ENCODE measurements around the gene TARBP1.
"Not testable (repeated sequence)": the region's sequence is repeated elsewhere in the genome, so short reads cannot be mapped to it uniquely, and the experiment has no call there.

Gene TARBP1, protein sequence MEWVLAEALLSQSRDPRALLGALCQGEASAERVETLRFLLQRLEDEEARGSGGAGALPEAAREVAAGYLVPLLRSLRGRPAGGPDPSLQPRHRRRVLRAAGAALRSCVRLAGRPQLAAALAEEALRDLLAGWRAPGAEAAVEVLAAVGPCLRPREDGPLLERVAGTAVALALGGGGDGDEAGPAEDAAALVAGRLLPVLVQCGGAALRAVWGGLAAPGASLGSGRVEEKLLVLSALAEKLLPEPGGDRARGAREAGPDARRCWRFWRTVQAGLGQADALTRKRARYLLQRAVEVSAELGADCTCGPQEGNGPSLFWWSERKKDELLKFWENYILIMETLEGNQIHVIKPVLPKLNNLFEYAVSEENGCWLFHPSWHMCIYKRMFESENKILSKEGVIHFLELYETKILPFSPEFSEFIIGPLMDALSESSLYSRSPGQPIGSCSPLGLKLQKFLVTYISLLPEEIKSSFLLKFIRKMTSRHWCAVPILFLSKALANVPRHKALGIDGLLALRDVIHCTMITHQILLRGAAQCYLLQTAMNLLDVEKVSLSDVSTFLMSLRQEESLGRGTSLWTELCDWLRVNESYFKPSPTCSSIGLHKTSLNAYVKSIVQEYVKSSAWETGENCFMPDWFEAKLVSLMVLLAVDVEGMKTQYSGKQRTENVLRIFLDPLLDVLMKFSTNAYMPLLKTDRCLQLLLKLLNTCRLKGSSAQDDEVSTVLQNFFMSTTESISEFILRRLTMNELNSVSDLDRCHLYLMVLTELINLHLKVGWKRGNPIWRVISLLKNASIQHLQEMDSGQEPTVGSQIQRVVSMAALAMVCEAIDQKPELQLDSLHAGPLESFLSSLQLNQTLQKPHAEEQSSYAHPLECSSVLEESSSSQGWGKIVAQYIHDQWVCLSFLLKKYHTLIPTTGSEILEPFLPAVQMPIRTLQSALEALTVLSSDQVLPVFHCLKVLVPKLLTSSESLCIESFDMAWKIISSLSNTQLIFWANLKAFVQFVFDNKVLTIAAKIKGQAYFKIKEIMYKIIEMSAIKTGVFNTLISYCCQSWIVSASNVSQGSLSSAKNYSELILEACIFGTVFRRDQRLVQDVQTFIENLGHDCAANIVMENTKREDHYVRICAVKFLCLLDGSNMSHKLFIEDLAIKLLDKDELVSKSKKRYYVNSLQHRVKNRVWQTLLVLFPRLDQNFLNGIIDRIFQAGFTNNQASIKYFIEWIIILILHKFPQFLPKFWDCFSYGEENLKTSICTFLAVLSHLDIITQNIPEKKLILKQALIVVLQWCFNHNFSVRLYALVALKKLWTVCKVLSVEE (N-terminal part only)

DNA sequence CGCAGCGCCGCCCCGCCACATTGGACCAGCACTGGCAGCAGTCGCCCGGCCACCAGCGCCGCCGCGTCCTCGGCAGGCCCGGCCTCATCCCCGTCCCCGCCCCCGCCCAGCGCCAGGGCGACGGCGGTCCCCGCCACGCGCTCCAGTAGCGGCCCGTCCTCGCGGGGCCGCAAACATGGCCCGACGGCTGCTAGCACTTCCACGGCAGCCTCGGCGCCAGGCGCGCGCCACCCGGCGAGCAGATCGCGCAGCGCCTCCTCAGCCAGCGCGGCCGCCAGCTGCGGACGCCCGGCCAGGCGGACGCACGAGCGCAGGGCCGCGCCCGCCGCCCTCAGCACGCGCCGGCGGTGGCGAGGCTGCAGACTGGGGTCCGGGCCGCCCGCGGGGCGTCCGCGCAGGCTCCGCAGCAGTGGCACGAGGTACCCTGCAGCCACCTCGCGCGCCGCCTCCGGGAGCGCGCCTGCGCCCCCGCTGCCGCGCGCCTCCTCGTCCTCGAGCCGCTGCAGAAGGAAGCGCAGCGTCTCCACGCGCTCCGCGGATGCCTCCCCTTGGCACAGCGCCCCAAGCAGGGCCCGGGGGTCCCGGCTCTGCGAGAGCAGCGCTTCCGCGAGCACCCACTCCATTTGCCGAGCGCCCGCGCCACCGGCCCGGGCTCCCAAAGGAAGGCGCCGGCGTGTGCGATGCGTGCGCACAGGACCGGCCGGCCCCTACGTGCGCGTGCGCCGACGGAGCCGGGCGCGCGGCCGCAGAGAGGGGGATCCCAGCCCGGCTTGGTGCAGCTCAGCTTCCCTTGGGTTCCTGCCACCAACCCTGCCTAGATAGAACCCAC lies at the start of gene TARBP1:
Gene TARBP1, minus strand, starts transcription at position 699 of the 829 bp plus-strand sequence. Its CDS starts 76 bp downstream, at position 623.
- peak; percentile 33 for DNase-seq (ENCODE audit: low read depth, low spot score)

DNA sequence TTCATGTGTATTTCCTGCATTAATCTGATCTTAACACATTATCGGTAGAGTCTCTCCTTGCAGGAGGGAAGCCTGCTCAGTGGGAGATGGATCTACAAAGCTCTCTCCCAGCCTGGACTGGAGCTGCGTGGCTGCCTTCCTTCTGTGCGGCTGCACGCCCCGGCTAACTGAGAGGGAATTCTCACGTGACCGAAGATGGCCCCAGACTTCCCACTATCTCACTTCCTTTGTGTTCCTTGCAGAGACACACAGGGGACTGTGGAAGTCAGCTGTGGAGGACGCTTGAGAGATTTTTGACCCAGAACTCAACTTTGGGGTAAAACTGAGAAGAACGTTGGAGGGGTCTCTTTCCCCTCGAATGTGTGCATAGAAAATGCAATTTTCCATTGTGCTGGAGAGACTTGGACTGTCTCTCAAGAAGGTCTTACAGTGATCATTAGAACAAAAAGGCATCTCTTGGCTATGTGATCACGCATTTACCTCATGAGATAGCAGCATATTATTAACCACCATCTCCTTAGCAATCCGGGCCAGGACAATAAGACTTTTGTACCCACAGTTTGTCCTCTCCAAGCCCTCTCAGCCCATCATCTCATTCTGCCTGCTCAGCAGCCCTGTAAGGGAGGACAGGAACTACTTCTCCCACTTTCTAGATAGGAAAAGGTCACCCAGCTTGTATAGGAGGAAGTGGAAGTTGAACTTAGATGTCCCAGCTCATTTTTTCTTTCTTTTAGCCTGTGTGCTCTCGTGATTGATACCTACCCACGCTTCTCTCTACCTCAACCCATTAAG lies 49.3 kb upstream of the TARBP1 start:
- no peak for DNase-seq (ENCODE audit: low read depth, low spot score)

DNA sequence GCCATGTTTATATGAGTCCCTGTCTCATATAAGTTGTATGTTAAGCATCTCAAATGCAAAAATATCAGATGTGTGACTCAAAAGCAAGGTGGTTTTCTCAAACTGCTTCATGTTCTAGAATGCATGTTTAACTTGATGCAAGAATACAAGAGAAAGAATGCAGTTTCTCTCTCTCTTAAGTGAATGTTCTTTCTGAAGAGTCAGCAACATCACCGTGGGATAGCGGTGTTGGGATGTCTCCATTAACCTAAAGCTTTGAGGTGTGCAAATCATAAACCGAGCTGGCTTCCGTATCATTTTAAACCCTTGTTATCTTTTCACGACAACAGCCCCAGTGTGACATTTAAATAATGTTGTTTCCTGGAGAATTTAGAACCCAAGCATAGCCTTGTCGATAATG lies 48.4 kb upstream of the TARBP1 start:
- DNase-seq (ENCODE audit: low read depth, low spot score) = no peak

DNA sequence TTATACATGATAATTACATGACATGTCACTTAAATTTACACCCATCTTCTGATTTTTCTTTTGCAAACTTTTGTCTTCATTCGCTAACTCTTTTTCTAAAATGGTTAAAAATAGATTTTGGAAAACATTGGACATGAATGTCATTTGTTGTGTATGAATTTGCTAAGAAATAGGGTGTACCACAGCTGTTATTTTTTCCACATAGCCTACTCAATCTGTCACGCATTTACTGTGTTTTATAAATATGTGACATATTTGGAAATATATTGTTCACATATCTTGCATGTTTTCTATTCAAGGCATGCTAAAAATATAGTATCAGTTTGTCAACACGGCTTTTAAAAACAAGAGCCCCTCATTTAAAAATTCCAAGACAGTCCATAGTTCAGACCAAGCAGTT lies 47.9 kb upstream of the TARBP1 start:
- DNase-seq (ENCODE audit: low read depth, low spot score) = no peak

DNA sequence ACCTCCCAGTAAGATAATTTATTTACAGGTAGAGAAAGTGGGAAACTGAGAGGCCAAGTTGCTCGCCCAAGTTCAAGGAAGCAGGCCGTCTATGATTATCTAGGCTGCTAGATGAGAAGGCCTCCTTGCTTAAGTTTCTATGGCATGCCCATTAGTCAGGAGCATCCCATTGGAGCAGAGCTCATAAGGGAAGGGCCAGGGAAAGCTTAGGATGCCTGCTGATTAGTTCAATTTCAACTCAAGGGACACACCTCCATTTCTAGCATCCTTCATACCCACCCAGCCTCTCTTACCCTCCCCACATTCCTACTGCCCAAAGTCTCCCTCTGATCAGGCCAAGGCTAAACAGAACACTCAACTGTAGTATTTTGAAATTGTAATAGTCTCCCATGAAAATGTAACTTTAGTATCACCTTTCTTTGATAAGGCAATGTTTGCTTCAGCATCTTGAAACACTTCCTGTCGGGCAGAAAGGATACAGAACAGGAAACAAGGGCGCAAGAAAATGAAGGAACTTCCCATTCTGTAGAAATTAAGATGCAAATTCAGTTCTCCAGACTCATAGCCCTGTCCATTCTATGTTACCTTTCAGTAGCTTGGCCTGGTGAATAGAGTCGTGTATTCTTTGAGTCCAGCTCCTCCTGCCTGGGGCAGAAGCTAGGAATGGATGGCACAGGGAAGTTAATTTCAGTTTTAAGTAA lies 46.3 kb upstream of the TARBP1 start:
- no peak for DNase-seq (ENCODE audit: low read depth, low spot score)

- no peak for DNase-seq (ENCODE audit: low read depth, low spot score)
These were observed 42.9 kb upstream of the TARBP1 start for GRCh38 chr1:234521836-234522235.

DNA sequence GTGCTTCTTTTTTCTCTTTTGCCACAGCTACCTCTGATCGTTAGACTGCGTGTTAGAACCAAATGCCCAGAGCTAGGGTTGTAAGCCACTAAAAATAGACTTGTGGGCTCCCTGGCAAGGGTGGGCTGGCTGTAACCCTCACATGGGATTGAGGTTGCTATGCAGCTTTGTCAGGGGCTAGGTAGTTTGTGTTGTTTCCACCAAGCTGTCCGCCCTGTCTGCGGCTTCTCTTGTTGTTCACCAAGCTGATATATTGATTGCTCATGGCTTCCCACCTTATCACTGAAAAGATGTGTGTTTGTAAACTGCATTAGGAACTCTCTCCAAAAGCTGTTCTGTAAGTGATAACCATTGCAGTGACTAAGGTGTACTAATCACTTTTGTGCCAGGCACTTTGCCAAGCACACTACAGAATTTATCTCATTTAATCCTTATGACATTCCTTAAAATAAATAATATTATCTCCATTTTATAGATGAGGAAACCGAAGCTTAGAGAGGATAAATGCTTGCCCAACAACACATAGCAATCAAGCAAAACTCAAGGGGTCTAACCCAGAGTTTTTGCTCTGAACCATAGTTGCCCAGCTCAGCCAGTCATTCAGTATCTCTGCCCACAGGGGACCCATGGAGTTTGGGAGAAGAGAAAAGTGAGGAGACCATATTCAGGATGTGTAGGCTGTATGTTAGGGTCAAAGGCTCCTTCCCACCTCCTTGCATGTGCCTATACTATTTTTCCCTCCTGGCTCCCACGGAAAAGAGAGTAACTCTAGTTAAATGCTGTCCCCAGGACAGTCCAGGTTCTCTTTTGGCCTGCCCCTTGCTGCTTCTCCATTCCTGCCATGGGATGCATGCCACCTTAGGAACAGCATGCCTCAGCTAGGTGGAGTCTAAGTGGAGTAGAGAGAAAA lies 42.2 kb upstream of the TARBP1 start:
- no peak for DNase-seq (ENCODE audit: low read depth, low spot score)

DNA sequence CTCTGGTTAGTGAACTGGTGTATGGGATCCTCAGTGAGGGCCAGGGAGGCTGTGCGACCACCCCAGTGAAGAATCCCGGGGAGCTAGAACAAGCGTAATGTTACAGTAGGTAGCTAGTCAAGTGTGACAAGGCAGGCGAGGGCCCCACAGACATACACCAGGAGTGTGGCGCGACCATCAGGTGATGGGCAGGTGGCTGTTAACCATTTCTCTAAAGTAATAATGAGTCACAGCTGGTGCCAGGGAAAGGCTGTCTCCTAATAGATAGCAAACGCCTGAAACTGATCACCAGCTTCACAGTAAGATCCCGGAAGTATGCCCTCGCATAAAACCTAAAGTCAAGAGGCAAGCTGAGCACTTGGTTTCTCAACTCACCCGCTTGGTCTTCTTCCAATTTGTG lies 40.5 kb upstream of the TARBP1 start:
- DNase-seq (ENCODE audit: low read depth, low spot score) = no peak

DNA sequence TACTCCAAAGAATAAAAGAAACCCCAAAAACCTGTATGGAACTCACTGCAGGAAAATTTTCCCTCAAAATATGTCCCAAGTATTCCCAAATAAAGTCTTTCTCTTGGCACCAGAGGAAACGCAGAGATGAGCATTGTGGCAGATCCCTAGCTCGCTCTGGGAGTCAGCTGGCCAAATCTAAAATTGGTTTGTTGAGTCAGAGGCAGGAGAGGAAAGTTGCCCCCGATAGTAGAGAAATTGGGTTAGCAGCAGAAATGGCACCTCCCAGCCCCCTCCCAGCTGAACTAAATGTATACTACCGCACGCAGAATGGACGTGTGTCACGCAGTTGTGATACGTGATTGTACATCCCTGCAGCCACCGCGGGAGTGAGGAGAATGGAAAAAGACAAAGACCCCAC lies 39.9 kb upstream of the TARBP1 start:
- no peak for DNase-seq (ENCODE audit: low read depth, low spot score)

DNA sequence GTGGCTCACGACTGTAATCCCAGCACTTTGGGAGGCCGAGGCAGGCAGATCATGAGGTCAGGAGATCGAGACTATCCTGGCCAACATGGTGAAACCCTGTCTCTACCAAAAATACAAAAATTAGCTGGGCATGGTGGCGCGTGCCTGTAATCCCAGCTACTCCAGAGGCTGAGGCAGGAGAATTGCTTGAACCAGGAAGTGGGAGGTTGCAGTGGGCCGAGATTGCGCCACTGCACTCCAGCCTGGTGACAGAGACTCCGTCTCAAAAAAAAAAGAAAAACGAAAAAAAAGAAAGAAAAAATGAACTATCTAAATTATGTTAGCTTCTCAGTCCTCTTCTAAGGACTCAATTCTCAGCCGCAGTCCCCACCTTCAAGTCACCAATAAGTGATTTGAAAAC lies 39.1 kb upstream of the TARBP1 start:
- not testable (repeated sequence) for DNase-seq (ENCODE audit: low read depth, low spot score)

DNA sequence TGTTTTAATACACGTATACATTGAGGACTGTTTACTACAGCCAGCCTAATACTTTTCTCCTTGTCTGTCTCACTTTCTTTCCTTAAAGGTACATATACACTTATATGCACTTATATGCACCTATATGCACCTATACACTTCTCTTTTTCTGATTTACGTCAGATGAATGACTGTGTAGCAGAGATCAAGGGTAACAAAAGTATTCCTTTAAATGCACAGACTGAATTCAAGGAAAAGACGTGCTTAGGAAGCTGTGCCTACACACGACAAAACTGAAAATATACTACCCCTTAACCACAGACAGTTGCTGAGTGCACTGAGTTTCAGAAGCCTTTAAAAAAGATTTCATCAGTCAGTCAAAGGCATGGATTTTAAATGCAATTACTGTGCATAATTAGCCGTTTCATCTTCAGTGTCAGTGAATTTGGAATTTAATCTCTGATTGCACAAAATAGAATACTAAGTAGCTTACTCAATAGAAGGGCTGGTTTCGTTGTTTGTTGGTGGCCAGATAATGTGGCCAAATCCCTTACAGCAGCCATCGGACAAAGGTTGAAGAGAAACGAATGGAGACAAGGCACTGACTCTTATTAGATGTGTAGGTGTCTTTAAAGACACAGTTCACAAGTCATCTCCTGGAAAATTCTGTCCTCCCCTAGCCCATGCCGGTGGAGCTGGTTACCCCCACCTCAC lies 38.3 kb upstream of the TARBP1 start:
- no peak for DNase-seq (ENCODE audit: low read depth, low spot score)

DNA sequence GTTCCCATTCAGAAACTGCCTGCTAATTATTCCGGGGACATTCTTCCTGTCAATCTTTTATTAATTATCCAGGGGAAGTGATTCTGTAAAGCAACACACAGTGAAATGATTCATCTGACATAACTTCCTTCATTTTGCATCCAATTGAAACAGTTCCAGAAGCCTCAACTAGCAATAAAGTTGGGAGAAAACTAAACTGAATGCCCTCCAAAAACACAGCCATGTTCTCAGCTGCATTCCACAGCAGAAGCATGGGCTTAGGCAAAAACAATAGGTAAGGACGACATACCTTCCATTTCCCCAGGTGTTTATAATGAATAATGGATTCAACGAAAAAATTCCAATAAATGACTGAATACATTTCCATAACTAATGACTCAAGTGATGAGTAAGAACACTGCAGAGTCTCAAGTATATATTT lies 36.9 kb upstream of the TARBP1 start:
- no peak for DNase-seq (ENCODE audit: low read depth, low spot score)

DNA sequence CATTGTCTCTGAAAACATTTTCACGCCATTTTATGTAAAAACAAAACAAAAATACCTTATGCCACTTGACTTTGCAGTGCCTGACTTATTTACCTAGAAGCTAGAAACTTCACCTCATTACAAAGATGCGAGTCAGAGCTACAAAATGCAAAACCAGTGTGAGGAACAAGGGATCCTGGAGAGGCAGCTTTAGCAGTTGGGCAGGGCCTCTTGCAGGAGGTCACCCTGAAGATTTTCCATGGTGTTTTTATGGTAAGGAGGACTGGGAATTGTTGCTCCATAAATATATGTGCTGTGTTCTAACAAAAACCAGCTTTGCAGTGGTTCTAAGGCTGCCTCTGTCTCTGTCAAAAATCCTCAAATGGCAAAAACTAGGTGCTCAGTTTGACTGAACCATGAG lies 36.4 kb upstream of the TARBP1 start:
- no peak for DNase-seq (ENCODE audit: low read depth, low spot score)

- DNase-seq (ENCODE audit: low read depth, low spot score) = no peak
These were observed 33.5 kb upstream of the TARBP1 start for GRCh38 chr1:234512451-234512861.

- DNase-seq (ENCODE audit: low read depth, low spot score) = no peak
These were observed 30.7 kb upstream of the TARBP1 start for GRCh38 chr1:234509457-234510328.

GRCh38 chr1:234507626-234508387 lies 28.8 kb upstream of the TARBP1 start:
- no peak for DNase-seq (ENCODE audit: low read depth, low spot score)
